Activated CD8-positive, alpha-beta memory T cell treated with anti-CD3 and anti-CD28 coated beads for 4 hours (primary cell): ENCODE results near the gene MEGF11.

Source experiments
- DNase-seq, 2 donors: peaks; one replicate each; pipeline ENCODE4 v3.0.0-alpha.2; 2020; ENCODE audit warnings: low read depth in 2 of 2

The MEGF11 gene

DNA sequence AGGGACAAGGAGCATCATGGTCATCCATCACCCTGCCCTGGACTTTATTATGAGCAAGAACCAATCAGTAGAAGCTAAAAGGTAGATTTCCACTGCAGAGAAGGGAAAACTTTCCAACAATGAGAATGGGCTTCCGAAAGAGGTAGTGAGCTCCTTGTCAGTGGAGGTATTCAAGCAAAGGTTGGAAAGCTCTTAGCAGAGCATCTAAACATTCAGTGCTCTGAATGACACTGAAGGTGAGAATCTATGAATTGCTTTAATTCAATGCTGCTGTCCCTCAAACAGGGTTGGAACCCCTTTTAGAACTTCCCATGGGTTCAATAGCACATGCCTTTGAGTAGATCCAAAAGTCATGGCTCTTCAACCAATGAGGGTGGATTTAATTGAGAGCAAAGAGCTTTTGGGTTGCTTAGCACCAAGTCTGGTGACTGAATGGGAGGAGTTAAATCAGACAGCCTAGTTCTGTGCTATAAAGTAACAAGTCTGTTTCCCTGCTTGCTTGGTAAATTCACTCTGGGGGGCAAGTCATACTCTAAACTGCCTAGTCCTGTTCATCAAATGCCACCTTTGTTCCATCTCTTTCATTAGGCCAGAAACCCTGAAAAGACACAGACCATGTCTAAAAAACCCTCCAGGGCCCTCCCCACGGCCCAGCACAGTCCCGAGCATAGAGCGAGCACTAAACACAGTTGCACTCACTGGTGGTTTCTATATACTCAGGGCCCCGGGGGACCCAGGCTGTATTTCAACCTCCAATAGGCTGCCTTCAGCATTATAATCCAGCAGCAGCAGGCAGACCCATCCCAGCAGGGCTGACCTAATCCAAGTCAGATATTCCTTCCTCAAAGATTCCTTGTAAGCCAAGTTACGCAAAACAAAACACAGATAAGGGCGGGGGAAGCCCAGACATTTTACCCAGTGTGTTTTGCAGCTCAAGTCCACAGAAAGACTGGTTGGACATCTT lies 161.2 kb downstream of the MEGF11 start:
- no peak for DNase-seq

DNA sequence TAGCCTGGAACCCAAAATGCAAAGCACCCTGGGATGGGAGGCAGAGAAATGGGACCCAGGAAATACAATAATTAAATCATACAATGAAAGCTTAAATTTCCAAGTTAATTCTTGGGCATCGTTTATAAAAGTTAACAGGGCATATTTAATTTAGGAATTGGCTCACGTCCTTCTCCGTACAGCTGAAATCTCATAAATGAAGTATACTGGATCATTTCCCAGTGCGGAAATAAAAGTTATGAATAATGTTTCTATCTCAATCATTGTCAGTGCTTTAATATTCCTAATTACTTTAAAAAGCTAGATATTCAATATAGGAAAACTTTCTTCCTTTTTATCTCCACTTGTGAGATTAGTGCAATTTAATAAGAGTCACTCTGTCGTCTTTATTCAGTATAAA lies 164.0 kb downstream of the MEGF11 start:
- DNase-seq = no peak

DNA sequence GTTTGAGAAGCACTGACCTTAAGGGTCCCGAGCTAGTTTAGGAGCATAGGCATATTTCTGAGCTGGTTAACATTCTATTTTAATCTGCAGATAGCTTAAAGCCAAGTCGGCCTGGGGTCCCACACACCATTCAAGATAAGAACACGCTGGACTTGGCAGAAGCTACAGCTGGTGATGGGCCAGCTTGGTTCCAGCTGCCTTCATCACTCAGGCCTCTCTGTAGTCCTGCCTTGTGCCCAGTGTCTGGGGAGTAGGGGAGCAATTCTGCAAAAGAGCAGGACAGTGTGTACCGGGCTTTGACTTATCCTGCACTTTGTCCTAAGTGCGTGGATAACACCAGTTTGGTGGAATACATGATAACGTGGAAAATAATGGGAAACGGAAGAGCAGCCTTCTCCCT lies 164.5 kb downstream of the MEGF11 start:
- no peak for DNase-seq

DNA sequence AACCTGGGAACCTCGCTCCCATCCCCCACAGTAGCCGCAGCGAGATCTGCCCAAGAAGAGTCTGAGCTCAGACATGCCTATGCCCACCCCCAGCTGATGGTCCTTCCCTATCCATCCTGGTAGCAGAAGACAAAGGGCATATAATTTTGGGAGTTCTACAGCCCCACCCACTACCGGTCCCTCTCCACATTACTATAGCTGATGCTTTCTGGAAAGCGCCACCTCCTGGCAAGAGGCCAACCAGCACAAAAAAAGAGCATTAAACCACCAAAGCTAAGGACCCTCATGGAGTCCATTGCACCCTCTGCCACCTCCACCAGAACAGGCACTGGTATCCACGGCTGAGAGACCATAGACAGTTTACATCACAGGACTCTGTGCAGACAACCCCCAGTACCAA lies 168.4 kb downstream of the MEGF11 start:
- no peak for DNase-seq

DNA sequence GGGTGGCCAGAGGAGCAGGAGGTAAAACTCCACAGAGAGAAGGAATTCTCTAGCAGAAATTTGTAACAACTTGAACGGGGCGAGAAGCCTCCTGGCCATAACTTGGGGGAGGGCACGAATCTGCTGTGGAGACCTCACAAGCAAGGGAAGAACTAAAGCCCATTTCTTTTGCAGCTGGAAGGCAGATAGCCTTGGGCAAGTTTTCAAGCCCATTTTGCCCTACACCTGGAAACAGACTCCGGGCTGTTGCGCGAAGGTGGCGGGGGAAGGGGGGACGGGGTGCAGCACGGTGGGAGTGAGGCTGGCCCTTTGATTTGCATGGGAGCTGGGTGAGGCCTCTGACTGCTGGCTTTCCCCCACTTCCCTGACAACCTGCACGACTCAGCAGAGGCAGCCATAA lies 168.8 kb downstream of the MEGF11 start:
- no peak for DNase-seq

DNA sequence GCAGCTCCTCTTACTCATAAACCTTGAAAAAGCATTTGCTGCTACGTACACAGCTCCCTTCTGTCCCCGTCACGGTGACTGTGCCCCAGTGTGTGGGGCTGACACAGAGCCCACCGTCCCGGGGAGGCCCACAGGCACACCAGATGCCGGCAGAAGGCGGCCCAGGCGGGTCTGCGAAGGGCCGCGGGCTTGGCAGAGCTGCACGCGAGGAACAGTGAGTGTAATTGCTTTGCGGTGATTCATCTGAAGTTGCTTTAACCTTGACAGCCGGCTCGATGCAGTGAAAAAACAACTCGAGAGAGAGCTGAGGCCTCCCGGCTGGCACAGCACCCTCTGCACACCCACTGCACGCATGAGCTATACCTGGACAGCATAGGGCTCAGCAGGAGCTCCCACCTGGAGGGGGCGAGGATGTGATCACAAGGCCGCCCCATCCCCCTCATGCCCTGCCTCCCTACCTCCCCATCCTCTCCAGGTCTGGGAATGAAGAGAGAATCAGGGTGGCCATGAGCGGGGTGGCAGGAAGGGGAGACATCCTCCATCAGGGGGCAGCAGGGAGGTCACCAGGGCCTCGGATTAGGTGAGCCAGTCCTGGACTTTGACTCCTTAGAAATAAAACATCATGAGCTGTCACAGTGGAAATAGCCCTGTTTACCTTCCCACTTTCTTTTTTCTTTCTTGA lies 172.7 kb downstream of the MEGF11 start:
- DNase-seq = no peak

DNA sequence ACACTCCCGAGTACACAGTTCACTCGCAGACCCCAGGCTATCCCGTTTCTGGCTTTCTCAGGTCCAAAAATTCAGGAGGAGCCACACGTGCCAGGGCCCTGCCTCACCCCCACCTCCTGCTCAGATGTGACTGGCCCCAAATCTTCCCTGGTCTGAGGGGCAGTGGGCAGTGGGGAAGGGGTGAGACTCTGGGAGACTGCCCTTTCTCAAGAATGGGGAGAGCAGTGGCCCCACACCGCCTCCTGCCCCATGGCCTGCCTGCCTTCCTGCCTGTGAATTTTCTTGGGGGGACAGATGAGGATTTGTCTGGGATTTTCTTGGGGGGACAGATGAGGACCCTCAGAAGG lies 174.6 kb downstream of the MEGF11 start:
- DNase-seq = no peak

DNA sequence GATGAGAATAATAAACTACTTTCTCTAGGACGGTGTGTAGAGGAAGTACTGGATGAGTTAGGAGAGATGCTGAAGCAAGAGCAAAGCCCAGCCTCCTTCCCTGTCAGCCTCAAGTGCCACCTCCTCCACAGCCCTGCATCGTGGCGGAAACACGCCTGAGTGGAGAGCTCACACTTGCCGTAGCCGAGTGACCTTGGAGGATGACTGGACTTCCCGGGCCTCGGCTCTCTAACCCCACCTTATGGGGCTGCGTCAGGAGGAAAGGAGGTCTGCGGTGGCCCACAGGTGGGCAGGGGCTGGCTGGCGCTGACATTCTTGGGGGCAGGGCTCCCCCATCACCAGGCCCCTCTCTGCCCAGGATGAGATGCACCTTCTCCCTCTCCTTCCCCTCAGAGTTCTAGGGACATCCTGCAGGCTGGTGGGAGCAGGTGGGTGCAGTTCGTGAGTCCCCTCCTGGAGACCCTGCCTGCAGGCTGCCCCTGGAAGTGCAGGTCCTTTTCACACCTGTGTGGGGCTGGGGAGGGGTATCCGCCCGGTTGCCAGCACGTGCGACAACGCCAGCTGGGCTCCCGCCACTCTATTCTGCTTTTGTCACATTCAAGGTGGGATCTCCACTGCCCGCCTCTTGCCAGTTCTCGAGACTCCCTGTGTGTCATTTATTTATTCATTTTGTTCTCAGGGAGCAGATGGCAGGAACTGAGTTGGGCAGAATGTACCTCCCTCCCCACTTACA lies 175.2 kb downstream of the MEGF11 start:
- DNase-seq = no peak

DNA sequence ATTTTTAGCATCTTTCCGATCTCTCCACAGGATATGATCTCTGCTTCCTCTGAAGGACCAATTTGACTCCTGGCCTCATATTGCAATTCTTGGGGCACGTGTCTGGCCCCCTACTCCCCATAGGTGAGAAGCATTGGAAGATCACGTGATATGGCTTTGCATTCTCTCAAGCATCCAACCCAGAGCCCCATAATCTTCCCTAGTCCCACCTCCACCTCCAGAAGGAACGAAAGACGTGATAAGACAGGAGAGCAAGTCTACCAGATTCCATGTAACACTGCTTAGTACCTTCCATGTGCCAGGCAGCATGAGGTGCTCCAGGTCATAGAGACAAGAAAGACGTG lies 176.3 kb downstream of the MEGF11 start:
- DNase-seq = no peak

DNA sequence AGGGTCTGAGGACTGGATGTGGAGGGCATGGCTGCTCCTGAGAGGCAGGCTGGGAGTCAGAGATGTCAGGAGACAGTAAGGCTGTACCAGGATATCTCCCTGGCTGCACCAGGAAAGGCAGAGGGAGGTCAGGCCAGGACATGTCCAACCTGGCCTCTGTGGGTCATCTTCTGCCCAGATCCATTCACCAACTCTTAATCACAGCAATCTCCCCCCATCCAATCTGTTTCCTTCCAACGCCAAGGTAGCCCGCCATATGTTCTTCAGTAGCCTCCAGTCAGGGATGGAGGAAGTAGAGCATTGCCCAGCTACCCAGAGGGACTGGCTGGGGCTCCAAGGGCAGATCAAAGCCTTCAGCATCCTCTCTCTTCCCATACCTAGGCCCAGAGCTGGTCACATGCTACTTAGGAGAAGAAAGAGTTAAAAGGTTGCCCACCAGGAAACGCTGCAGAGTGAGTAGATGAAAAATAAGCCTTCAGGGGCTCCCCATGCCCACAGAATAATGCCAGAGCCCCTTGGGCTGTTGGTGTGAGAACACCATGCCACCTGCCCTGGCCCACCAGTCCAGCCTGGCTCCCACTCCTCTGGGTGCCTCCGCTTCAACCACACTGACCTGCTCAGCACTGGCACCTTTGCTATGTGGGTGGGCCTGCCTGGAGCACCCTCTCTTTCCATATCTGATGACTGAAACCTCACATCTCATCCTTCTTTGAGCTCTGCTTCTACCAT lies 176.8 kb downstream of the MEGF11 start:
- DNase-seq = no peak

DNA sequence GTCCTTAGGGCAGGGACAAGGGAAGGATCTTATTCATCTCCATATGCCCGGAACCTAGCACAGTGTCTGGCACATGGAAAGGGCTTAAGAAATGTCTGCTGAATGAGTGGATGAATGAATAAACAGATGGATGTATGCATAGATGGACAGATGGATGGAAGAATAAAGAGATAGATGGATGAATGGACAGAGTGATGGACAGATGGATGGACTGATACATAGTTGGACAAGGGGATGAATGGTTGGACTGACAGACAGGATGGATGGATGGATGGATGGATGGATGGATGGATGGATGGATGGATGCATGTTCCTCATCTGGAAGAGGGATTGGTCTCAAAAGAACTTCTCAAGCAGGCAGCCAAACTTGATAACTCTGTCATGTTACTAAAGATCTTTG lies 177.6 kb downstream of the MEGF11 start:
- no peak for DNase-seq

DNA sequence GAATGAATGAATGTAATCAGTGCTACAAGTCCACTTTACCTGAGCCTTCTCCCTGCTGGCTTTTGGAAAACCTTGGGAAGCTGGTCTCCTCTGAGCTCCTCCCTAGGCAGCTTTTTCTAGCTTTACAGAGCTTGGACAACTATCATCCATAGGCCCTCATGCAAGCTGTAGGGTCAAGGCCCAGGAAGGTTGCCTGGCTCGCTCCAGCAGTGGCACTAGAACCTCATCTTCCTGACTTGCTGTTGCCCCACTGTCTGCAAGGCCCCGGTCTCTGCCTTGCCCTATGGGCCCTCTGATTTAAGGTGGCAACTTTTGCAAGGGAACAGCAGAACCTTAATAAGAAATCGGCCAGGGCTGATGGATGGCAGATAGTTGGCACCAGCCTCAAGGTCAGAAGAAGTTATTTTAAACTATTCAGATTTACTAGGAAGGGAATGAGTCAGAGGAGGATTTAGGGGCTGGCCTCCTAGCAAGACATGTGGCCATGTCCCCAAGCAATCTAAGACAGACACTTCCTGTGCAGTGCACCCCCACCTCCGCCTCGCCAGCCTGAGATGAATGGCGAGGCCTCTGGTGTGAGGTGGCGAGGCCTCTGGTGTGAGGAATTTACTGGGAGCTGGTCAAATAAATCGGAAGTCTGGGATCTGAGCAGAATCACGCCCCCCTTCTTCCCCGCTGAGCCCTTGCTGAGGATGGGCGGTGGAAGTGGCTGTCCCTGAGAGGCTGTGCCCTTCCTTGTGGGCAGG lies 180.8 kb downstream of the MEGF11 start:
- DNase-seq = no peak

DNA sequence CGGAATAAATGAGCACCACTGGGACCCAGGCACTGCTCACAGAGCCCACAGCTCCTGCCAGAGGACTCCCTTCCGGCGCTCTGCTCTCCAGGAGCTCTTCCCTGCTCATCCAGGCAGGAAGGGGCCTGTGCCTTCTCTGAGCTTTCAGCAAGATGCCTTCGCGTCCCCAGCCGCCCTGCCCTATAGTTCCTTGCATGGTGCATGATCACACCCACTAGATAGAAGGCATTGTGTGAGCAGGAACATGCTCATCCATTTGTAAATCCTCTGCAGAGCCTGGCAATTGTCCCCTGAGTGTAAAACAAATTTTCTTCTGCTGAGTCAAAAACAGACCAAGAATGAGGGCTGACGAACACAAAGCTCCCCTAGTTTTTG lies 181.6 kb downstream of the MEGF11 start:
- no peak for DNase-seq

DNA sequence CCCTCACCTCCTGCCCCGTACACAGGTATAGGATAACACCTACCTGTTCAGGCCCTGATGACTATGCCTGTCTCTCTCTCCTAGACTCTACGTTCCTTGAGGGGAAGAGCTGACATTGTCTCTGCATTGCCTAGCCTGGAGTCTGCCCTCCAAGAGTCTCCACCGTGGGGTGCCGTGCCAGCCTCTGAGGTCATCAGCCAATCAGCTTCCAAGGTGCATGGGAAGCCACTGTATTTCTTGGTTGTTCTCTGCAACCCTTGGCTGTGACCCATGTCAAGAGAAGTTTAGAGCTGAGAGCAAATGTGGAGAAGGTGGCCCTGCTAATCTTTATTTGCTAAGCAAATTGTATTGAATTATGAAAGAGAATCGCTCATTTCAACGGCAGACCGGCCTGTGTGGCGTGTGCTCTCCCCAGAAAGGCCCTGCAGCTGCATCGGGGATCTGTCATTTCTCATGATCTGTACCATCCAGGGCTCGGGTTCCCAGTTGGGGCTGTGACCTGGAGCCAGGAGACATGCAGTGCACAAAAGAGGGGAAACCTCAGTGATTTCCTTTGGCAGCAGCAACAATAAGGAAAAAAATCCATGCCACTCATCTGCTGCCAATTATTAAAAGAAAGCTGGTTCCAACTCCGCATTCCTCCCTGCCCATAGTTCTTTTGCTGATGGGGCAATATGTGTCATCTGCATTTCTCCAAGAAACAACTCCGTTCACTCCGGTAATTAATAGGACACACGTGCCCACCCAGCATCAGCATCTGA lies 182.2 kb downstream of the MEGF11 start:
- no peak for DNase-seq

DNA sequence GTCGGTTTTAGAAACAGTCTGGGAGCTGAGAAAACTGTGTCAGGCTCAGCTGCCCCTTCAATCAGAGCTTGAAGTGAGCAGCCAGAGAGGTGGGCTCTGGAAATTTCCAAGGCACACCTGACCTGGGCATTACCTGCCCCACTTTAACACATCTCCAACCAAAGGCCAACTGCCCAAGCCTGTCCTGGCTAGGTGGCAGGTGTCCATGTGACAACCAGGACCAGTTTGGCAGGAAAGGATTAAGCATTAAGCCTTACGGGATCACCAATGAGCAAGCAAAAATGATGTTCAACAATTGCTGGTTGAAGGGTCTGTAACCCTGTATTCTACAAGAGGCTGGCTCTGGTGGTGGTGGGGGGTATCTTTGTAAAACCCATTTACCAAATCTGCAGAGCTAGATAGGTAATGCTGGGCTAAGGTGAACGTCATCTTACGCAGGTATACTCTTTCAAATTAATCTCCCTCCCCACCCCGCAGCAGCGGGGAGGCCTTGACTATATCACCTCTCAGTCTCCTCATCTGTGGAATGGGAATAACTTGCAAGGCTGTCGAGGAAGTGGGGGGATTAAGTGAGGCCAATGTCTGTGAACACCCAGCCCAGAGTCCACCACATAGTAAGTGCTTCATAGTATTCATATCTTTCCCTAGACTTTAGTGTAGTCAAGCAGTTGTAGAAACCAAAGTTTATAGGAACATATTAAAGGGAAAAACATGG lies 183.2 kb downstream of the MEGF11 start:
- DNase-seq = no peak

DNA sequence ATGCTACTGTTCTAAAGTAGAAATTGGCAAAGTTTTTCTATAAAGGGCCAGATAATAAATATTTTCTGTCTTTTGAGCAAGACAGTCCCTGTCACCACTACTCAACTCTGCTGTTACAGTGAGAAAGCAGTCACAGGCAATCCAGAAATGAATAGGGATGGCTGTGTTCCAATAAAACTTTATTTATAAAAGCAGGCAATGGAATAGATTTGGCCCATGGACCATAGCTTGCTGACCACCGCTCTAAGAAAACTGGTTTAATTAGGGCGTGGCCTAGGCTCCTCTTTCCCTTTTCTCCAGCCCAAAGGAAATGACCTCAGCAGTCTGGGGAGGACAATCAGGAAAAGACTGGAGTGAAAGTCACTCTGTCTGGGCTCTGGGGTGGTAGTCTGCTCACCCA lies 183.8 kb downstream of the MEGF11 start:
- no peak for DNase-seq

DNA sequence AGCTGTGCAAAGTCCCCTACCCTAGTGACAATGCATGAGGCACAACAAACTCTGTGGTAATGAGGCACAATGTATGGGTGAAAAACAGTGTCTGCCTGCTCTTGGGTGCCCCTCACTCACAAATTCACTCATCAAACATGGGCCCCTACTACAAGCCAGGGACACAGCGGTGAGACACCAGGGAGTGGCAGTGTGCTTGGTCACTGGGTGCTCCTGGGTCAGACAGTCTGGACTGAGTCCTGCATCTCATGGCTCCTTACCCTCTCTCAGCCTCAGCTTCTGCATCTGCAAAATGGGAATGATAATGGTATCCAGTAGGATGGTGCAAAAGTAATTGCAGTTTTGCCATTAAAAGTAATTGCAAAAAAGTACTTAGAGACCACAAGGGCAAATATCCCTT lies 184.7 kb downstream of the MEGF11 start:
- DNase-seq = no peak

DNA sequence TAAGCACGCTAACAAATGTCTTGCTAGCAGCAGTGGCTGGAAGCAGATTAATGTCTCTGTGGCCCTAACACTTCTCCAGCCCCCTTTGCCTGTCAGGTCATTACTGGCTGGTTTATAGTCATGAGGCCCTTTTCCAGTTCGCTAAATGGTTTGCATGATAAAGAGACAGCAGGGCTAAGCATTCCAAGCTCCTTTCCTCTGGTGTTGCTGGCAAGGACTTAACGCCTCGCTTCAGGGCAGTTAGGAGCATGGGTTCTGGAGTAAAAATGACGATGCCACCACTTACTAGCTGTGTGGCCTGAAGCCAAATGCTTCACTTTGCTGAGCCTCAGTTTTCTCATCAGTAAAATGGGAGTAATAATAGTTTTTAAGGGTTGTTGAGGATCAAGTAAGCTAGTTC lies 185.9 kb downstream of the MEGF11 start:
- DNase-seq = no peak

DNA sequence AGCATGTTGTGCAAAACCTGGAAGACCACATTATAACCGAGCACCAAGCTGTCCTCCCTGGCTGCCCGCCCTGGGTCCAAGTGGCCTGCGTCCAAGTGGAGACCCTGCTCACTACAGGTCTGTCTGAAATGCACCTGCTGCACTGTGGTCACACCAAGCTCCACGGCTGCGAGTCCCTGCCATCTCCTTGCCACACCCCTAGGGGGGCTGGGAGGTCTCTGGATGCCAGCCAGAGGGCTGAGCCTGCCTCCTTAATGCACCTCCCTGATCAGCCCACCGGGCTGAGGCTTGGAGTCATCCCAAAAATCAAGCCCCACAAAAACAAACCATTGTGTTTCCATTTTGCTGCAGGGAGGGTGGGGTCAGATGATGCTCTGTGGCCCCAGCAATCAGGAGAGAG lies 187.1 kb downstream of the MEGF11 start:
- no peak for DNase-seq

DNA sequence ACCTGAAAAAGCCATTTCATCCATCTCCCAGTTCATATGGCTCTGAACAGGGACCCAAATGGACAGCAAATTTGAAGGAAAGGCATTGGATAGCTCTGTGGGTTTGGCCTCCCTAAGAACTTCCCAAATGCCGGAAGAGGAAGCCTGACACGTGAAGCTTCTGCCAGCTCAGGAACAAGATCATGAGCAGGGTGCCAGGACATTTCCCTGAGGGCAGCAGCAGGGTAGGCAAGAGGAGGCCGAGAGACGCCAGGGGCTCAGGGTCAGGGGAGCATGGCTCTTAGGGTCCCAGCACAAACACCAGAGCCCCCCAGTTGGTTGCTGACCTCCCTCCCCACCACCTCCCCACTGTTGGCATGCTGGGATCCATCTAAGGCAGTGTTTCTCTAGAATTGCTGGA lies 187.5 kb downstream of the MEGF11 start:
- no peak for DNase-seq
